Cardiac muscle cell (in vitro differentiated cells and primary cell): Measurements from ENCODE around the gene DOK1. TPM values are rescaled to one million over a fixed set of nuclear protein-coding genes. Genes with fewer than 3 reads are reported as not detected.

Experiments
- DNase-seq, 2 donors: peaks; one replicate each; pipeline versions ENCODE4 v3.0.0 to v3.0.0-alpha.2; 2010 to 2017; ENCODE audit warnings: low read depth in 1 of 2, low spot score in 1 of 2
- H3K27ac ChIP-seq: fragments of 200-600 bp; sonication (generic); 2 replicates; pipeline ENCODE4 v1.5.1; 2016
- H3K27me3 ChIP-seq: fragments of 200-600 bp; sonication (generic); 2 replicates; pipeline ENCODE4 v1.6.0; 2016; ENCODE audit warnings: control low read depth
- H3K36me3 ChIP-seq: fragments of 200-600 bp; sonication (generic); 2 replicates; pipeline ENCODE4 v1.5.1; 2016; ENCODE audit warnings: control low read depth
- H3K4me1 ChIP-seq: fragments of 200-600 bp; sonication (generic); 2 replicates; pipeline ENCODE4 v1.8.1; 2017; ENCODE audit warnings: low read depth, mild to moderate bottlenecking, mixed run types
- H3K4me3 ChIP-seq: fragments of 200-600 bp; sonication (generic); 2 replicates; pipeline ENCODE4 v1.5.1; 2016; ENCODE audit warnings: mild to moderate bottlenecking
- H3K9me3 ChIP-seq: fragments of 200-600 bp; sonication (generic); 2 replicates; pipeline ENCODE4 v1.5.1; 2017; ENCODE audit warnings: low read depth, mild to moderate bottlenecking, control low read depth
- polyA plus RNA-seq: library from polyadenylated mRNA; unstranded; fragments of >200 nt; fragmentation: Nextera tagmentation; extraction: Ambion mirVana; gene quantifications from 2 replicates; pipeline ENCODE4 v1.2.1, GENCODE V29; 2016
- total RNA-seq: library from RNA; depleted of rRNA; stranded (reverse); fragments of >200 nt; gene quantifications from 2 replicates; pipeline ENCODE4 v1.2.3, GENCODE V29; 2016
- TF ChIP-seq, protein P1 (sequence below): IDR thresholded peaks from 2 replicates; pipeline ENCODE4 v1.5.1; 2012; ENCODE audit warnings: low read depth, mild to moderate bottlenecking, low read length

Gene DOK1
- total and polyA plus RNA-seq, 2 experiments from 2014 or later, result 10.0 to 26.1 TPM

DNA sequence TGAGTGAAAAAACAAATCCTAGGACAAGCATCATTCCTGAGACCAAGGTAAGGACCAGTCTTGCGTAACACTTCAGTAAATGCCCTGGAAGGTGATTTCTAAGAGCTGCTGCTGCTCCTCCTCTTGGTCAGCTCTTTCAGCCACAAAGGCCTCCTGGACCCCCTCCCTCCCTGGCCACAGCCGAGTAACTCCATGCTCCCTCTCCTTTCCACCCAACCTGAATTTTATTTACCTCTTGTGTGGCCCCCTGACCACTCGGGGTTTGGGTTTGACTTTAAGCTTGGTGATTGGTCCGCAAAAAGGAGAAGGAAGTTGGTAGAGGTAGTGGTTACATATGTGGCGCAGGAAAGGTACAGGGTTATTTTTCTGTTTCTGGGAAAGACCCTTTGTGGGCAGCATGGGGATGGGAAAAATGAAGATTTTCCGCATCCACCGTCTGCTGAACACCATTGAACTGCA, 15.6 kb upstream of the DOK1 start:
- DNase-seq, result no peak
- TF ChIP-seq, protein P1, sequence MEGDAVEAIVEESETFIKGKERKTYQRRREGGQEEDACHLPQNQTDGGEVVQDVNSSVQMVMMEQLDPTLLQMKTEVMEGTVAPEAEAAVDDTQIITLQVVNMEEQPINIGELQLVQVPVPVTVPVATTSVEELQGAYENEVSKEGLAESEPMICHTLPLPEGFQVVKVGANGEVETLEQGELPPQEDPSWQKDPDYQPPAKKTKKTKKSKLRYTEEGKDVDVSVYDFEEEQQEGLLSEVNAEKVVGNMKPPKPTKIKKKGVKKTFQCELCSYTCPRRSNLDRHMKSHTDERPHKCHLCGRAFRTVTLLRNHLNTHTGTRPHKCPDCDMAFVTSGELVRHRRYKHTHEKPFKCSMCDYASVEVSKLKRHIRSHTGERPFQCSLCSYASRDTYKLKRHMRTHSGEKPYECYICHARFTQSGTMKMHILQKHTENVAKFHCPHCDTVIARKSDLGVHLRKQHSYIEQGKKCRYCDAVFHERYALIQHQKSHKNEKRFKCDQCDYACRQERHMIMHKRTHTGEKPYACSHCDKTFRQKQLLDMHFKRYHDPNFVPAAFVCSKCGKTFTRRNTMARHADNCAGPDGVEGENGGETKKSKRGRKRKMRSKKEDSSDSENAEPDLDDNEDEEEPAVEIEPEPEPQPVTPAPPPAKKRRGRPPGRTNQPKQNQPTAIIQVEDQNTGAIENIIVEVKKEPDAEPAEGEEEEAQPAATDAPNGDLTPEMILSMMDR, result no peak
- no peaks in the 10 kb centered on the region for H3K36me3 ChIP-seq
- no peaks in the 10 kb centered on the region for H3K27me3 ChIP-seq
- H3K4me1 ChIP-seq, result no peaks in the 10 kb centered on the region
- H3K4me3 ChIP-seq, result no peak overlapping the region
- H3K27ac ChIP-seq, result no peak overlapping the region
- no peaks in the 10 kb centered on the region for H3K9me3 ChIP-seq

DNA sequence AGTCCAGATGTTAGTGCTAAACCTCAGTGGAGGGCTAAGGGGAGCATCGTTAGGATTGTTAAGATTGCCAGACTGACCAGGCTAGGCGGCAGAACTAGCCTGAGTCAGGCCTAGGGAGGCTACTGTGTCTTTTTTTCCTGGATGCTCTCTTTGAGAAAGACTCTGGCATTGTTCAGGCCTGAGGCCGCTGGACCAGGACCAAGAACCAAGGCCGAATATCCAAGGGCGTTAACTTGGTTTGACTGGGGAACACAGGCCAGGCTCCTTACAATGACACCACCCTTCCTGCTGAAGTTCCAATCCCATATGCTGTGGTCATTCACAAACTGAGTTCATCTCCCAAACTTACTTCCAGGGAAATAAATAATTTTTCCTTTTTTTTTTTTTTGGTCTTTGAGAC, 14.2 kb upstream of the DOK1 start:
- no peak overlapping the region for H3K4me3 ChIP-seq
- H3K4me1 ChIP-seq, result no peaks in the 10 kb centered on the region
- H3K36me3 ChIP-seq, result no peaks in the 10 kb centered on the region
- no peaks in the 10 kb centered on the region for H3K27me3 ChIP-seq
- H3K9me3 ChIP-seq, result no peaks in the 10 kb centered on the region
- DNase-seq, result no peak
- no peak overlapping the region for H3K27ac ChIP-seq
- TF ChIP-seq, protein P1, result no peak

DNA sequence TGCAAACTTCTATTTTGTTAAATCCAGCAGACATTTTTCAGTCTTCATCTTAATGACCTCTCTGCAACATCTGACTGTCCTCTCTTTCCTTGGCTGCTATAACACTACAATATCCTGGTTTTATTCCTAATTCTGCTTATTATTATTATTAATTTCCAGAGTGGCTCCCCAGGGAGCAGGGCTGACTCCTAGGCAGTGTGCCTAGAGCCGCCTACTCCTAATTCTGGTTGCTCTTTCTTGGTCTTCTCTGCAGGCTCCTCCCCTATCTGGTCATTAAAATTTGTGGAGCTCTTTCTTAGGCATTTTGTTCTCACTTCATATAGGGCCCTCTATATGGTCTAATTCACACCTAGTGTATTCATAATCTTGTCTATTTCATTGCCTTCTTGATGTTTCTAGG, 11.5 kb upstream of the DOK1 start:
- Histone ChIP-seq H3K4me3 (no peak overlapping the region), H3K9me3 (no peaks in the 10 kb centered on the region)
- TF ChIP-seq, protein P1, result no peak

GRCh38 chr2:74544634-74545033, 9.9 kb upstream of the DOK1 start:
- DNase-seq, result no peak
- no peaks in the 10 kb centered on the region for H3K36me3 ChIP-seq
- H3K27me3 ChIP-seq, result peaks cover 11% of the 10 kb centered on the region
- no peak overlapping the region for H3K27ac ChIP-seq
- TF ChIP-seq, protein P1, result no peak
- no peaks in the 10 kb centered on the region for H3K4me1 ChIP-seq
- no peaks in the 10 kb centered on the region for H3K9me3 ChIP-seq
- H3K4me3 ChIP-seq, result no peak overlapping the region

More for the DNA sequence above, 11.5 kb upstream of the DOK1 start:
- H3K27ac ChIP-seq, result no peak overlapping the region
- H3K36me3 ChIP-seq, result no peaks in the 10 kb centered on the region
- no peaks in the 10 kb centered on the region for H3K4me1 ChIP-seq
- H3K27me3 ChIP-seq, result peaks cover 4% of the 10 kb centered on the region
- no peak for DNase-seq

GRCh38 chr2:74546004-74546403, 8.5 kb upstream of the DOK1 start:
- DNase-seq, result no peak
- Histone ChIP-seq H3K4me1 (no peaks in the 10 kb centered on the region), H3K27me3 (peaks cover 23% of the 10 kb centered on the region), H3K4me3 (no peak overlapping the region), H3K27ac (no peak overlapping the region), H3K36me3 (no peaks in the 10 kb centered on the region), H3K9me3 (no peaks in the 10 kb centered on the region)
- TF ChIP-seq, protein P1, result no peak

GRCh38 chr2:74548285-74548899, 6.1 kb upstream of the DOK1 start:
- Histone ChIP-seq H3K4me3 (peak overlapping the region; percentile 44), H3K27ac (no peak overlapping the region), H3K9me3 (no peaks in the 10 kb centered on the region), H3K4me1 (peaks cover 8% of the 10 kb centered on the region), H3K27me3 (peaks cover 24% of the 10 kb centered on the region), H3K36me3 (no peaks in the 10 kb centered on the region)
- DNase-seq, result peak in 1 of 2 donors; percentile 25
- TF ChIP-seq, protein P1, result no peak
